Measurements from ENCODE around the gene APOB.

Gene APOB

GRCh38 chr2:21011453-21011852, 32.4 kb downstream of the APOB start:
- Histone ChIP-seq H3K36me3 (ENCODE audit: control insufficient read depth in 1 of 2, insufficient read depth in 2 of 2, low read depth in 1 of 2, low read length in 2 of 2) (no peaks in the 10 kb centered on the region), H2BK5ac (ENCODE audit: low read depth, low read length, poor library complexity, severe bottlenecking) (no peak overlapping the region), H3K27ac (ENCODE audit: low read length, poor library complexity, severe bottlenecking) (no peak overlapping the region), H2AFZ (ENCODE audit: low read depth, low read length) (no peak overlapping the region), H3K27me3 (ENCODE audit: control insufficient read depth in 1 of 2, insufficient read depth in 1 of 2, low read length in 2 of 2) (peaks cover 0 to 4% of the 10 kb centered on the region in 2 experiments), H3K9ac (ENCODE audit: low read length) (no peak overlapping the region), H2BK120ac (ENCODE audit: low read depth, low read length) (no peak overlapping the region), H3K4ac (ENCODE audit: low read depth in 1 of 2, low read length in 2 of 2) (no peak overlapping the region), H4K8ac (ENCODE audit: low read length) (no peak overlapping the region), H3K79me1 (replicated peaks; ENCODE audit: low read length, poor library complexity, severe bottlenecking) (no peaks in the 10 kb centered on the region), H3K14ac (ENCODE audit: low read length in 2 of 2) (no peak overlapping the region), H3K4me3 (ENCODE audit: insufficient read depth in 1 of 2, low read depth in 1 of 2, low read length in 2 of 2) (no peak overlapping the region), H2BK12ac (ENCODE audit: low read length in 2 of 2) (no peak overlapping the region), H3K23ac (ENCODE audit: low read length in 2 of 2) (no peak overlapping the region), H2BK15ac (ENCODE audit: low read depth, poor library complexity, severe bottlenecking) (no peak overlapping the region), H3K18ac (ENCODE audit: low read depth in 1 of 2, low read length in 2 of 2) (no peak overlapping the region), H2AK5ac (ENCODE audit: low read length, severe bottlenecking) (no peak overlapping the region), H3K4me1 (ENCODE audit: control insufficient read depth, insufficient read depth, low read depth, low read length) (no peaks in the 10 kb centered on the region), H3K9me3 (ENCODE audit: control insufficient read depth, low read length) (no peaks in the 10 kb centered on the region), H4K91ac (ENCODE audit: low read length) (no peak overlapping the region), H3K4me2 (ENCODE audit: low read length, poor library complexity, severe bottlenecking) (no peak overlapping the region)
- 70% methylated on average over 3 of the region's 3 CpGs for WGBS
- no peak for DNase-seq

- H3K14ac ChIP-seq (ENCODE audit: low read length in 2 of 2): no peak overlapping the region
- DNase-seq: no peak
- 84% methylated on average over 10 of the region's 10 CpGs for WGBS
These were observed 32.9 kb downstream of the APOB start for GRCh38 chr2:21010813-21011439.

GRCh38 chr2:21009662-21010225, 34.1 kb downstream of the APOB start:
- no peak overlapping the region for H3K18ac ChIP-seq (ENCODE audit: low read depth in 1 of 2, low read length in 2 of 2)
- no peak overlapping the region for H3K14ac ChIP-seq (ENCODE audit: low read length in 2 of 2)
- H4K91ac ChIP-seq (ENCODE audit: low read length): no peak overlapping the region
- H3K27me3 ChIP-seq (ENCODE audit: control insufficient read depth in 1 of 2, insufficient read depth in 1 of 2, low read length in 2 of 2): peaks cover 0 to 4% of the 10 kb centered on the region in 2 experiments
- DNase-seq: no peak
- H2AFZ ChIP-seq (ENCODE audit: low read depth, low read length): no peak overlapping the region
- H2BK15ac ChIP-seq (ENCODE audit: low read depth, poor library complexity, severe bottlenecking): no peak overlapping the region
- no peak overlapping the region for H4K8ac ChIP-seq (ENCODE audit: low read length)
- 45% methylated on average over 1 of the region's 2 CpGs for WGBS
- no peak overlapping the region for H3K27ac ChIP-seq (ENCODE audit: low read length, poor library complexity, severe bottlenecking)
- H3K36me3 ChIP-seq (ENCODE audit: control insufficient read depth in 1 of 2, insufficient read depth in 2 of 2, low read depth in 1 of 2, low read length in 2 of 2): no peaks in the 10 kb centered on the region
- H3K4me3 ChIP-seq (ENCODE audit: insufficient read depth in 1 of 2, low read depth in 1 of 2, low read length in 2 of 2): no peak overlapping the region
- no peak overlapping the region for H3K4me2 ChIP-seq (ENCODE audit: low read length, poor library complexity, severe bottlenecking)
- no peak overlapping the region for H2AK5ac ChIP-seq (ENCODE audit: low read length, severe bottlenecking)
- H3K4me1 ChIP-seq (ENCODE audit: control insufficient read depth, insufficient read depth, low read depth, low read length): no peaks in the 10 kb centered on the region
- no peak overlapping the region for H3K4ac ChIP-seq (ENCODE audit: low read depth in 1 of 2, low read length in 2 of 2)
- no peak overlapping the region for H3K23ac ChIP-seq (ENCODE audit: low read length in 2 of 2)
- no peak overlapping the region for H2BK12ac ChIP-seq (ENCODE audit: low read length in 2 of 2)
- H2BK120ac ChIP-seq (ENCODE audit: low read depth, low read length): no peak overlapping the region
- H3K9me3 ChIP-seq (ENCODE audit: control insufficient read depth, low read length): no peaks in the 10 kb centered on the region
- no peak overlapping the region for H2BK5ac ChIP-seq (ENCODE audit: low read depth, low read length, poor library complexity, severe bottlenecking)
- no peak overlapping the region for H3K9ac ChIP-seq (ENCODE audit: low read length)
- H3K79me1 ChIP-seq (replicated peaks; ENCODE audit: low read length, poor library complexity, severe bottlenecking): no peaks in the 10 kb centered on the region

More at GRCh38 chr2:21010813-21011439, 32.9 kb downstream of the APOB start:
- H3K27me3 ChIP-seq (ENCODE audit: control insufficient read depth in 1 of 2, insufficient read depth in 1 of 2, low read length in 2 of 2): peaks cover 0 to 4% of the 10 kb centered on the region in 2 experiments
- no peak overlapping the region for H2BK120ac ChIP-seq (ENCODE audit: low read depth, low read length)
- H2BK5ac ChIP-seq (ENCODE audit: low read depth, low read length, poor library complexity, severe bottlenecking): no peak overlapping the region
- no peak overlapping the region for H4K91ac ChIP-seq (ENCODE audit: low read length)
- H3K4me2 ChIP-seq (ENCODE audit: low read length, poor library complexity, severe bottlenecking): no peak overlapping the region
- H2AFZ ChIP-seq (ENCODE audit: low read depth, low read length): no peak overlapping the region
- H3K4me3 ChIP-seq (ENCODE audit: insufficient read depth in 1 of 2, low read depth in 1 of 2, low read length in 2 of 2): no peak overlapping the region
- no peak overlapping the region for H3K27ac ChIP-seq (ENCODE audit: low read length, poor library complexity, severe bottlenecking)
- no peak overlapping the region for H3K18ac ChIP-seq (ENCODE audit: low read depth in 1 of 2, low read length in 2 of 2)
- H3K36me3 ChIP-seq (ENCODE audit: control insufficient read depth in 1 of 2, insufficient read depth in 2 of 2, low read depth in 1 of 2, low read length in 2 of 2): no peaks in the 10 kb centered on the region
- H3K4me1 ChIP-seq (ENCODE audit: control insufficient read depth, insufficient read depth, low read depth, low read length): no peaks in the 10 kb centered on the region
- no peaks in the 10 kb centered on the region for H3K79me1 ChIP-seq (replicated peaks; ENCODE audit: low read length, poor library complexity, severe bottlenecking)
- no peak overlapping the region for H2AK5ac ChIP-seq (ENCODE audit: low read length, severe bottlenecking)
- H4K8ac ChIP-seq (ENCODE audit: low read length): no peak overlapping the region
- H3K4ac ChIP-seq (ENCODE audit: low read depth in 1 of 2, low read length in 2 of 2): no peak overlapping the region
- no peak overlapping the region for H2BK15ac ChIP-seq (ENCODE audit: low read depth, poor library complexity, severe bottlenecking)
- no peak overlapping the region for H2BK12ac ChIP-seq (ENCODE audit: low read length in 2 of 2)
- no peak overlapping the region for H3K23ac ChIP-seq (ENCODE audit: low read length in 2 of 2)
- no peaks in the 10 kb centered on the region for H3K9me3 ChIP-seq (ENCODE audit: control insufficient read depth, low read length)
- H3K9ac ChIP-seq (ENCODE audit: low read length): no peak overlapping the region

GRCh38 chr2:21008790-21009661, 34.8 kb downstream of the APOB start:
- Histone ChIP-seq H2BK12ac (ENCODE audit: low read length in 2 of 2) (no peak overlapping the region), H2BK120ac (ENCODE audit: low read depth, low read length) (no peak overlapping the region), H3K79me1 (replicated peaks; ENCODE audit: low read length, poor library complexity, severe bottlenecking) (no peaks in the 10 kb centered on the region), H3K9me3 (ENCODE audit: control insufficient read depth, low read length) (no peaks in the 10 kb centered on the region), H2BK15ac (ENCODE audit: low read depth, poor library complexity, severe bottlenecking) (no peak overlapping the region), H4K8ac (ENCODE audit: low read length) (no peak overlapping the region), H3K18ac (ENCODE audit: low read depth in 1 of 2, low read length in 2 of 2) (no peak overlapping the region), H3K9ac (ENCODE audit: low read length) (no peak overlapping the region), H2BK5ac (ENCODE audit: low read depth, low read length, poor library complexity, severe bottlenecking) (no peak overlapping the region), H3K4me3 (ENCODE audit: insufficient read depth in 1 of 2, low read depth in 1 of 2, low read length in 2 of 2) (no peak overlapping the region), H3K4ac (ENCODE audit: low read depth in 1 of 2, low read length in 2 of 2) (no peak overlapping the region), H3K14ac (ENCODE audit: low read length in 2 of 2) (no peak overlapping the region), H3K4me1 (ENCODE audit: control insufficient read depth, insufficient read depth, low read depth, low read length) (no peaks in the 10 kb centered on the region), H3K27me3 (ENCODE audit: control insufficient read depth in 1 of 2, insufficient read depth in 1 of 2, low read length in 2 of 2) (peaks cover 0 to 4% of the 10 kb centered on the region in 2 experiments), H3K27ac (ENCODE audit: low read length, poor library complexity, severe bottlenecking) (no peak overlapping the region), H2AFZ (ENCODE audit: low read depth, low read length) (no peak overlapping the region), H3K4me2 (ENCODE audit: low read length, poor library complexity, severe bottlenecking) (no peak overlapping the region), H3K36me3 (ENCODE audit: control insufficient read depth in 1 of 2, insufficient read depth in 2 of 2, low read depth in 1 of 2, low read length in 2 of 2) (no peaks in the 10 kb centered on the region), H4K91ac (ENCODE audit: low read length) (no peak overlapping the region), H3K23ac (ENCODE audit: low read length in 2 of 2) (no peak overlapping the region), H2AK5ac (ENCODE audit: low read length, severe bottlenecking) (no peak overlapping the region)
- no peak for DNase-seq
- 91% methylated on average over 5 of the region's 7 CpGs for WGBS
